ENCODE measurements around the gene UBXN10. TPM values are rescaled to one million over a fixed set of nuclear protein-coding genes. Genes with fewer than 3 reads are reported as not detected.
"Not testable (repeated sequence)": the region's sequence is repeated elsewhere in the genome, so short reads cannot be mapped to it uniquely, and the experiment has no call there.

The UBXN10 gene
- total RNA-seq, 2 donors from 2014 or later, result 1.6 to 10.6 TPM

GRCh38 chr1:20229171-20229570, 43.3 kb downstream of the UBXN10 start:
- WGBS, result 42% methylated on average over 2 of the region's 2 CpGs
- H3K27me3 ChIP-seq (replicated peaks; ENCODE audit: insufficient read depth), result no peaks in the 10 kb centered on the region
- H3K9me3 ChIP-seq, result no peaks in the 10 kb centered on the region
- no peak for DNase-seq (ENCODE audit: low spot score)
- no peak overlapping the region for H3K4me3 ChIP-seq
- intact Hi-C loops (cut with DNase I), result no loop called here
- H3K27ac ChIP-seq, result no peak overlapping the region
- H3K36me3 ChIP-seq, result no peaks in the 10 kb centered on the region
- no peaks in the 10 kb centered on the region for H3K4me1 ChIP-seq (replicated peaks)
- TF ChIP-seq POLR2AphosphoS5 (IDR thresholded peaks at IDR 0.05) (no peak), POLR2A (IDR thresholded peaks at IDR 0.05) (no peak)
- TF ChIP-seq, protein P1, sequence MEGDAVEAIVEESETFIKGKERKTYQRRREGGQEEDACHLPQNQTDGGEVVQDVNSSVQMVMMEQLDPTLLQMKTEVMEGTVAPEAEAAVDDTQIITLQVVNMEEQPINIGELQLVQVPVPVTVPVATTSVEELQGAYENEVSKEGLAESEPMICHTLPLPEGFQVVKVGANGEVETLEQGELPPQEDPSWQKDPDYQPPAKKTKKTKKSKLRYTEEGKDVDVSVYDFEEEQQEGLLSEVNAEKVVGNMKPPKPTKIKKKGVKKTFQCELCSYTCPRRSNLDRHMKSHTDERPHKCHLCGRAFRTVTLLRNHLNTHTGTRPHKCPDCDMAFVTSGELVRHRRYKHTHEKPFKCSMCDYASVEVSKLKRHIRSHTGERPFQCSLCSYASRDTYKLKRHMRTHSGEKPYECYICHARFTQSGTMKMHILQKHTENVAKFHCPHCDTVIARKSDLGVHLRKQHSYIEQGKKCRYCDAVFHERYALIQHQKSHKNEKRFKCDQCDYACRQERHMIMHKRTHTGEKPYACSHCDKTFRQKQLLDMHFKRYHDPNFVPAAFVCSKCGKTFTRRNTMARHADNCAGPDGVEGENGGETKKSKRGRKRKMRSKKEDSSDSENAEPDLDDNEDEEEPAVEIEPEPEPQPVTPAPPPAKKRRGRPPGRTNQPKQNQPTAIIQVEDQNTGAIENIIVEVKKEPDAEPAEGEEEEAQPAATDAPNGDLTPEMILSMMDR (IDR thresholded peaks at IDR 0.05), result no peak

DNA sequence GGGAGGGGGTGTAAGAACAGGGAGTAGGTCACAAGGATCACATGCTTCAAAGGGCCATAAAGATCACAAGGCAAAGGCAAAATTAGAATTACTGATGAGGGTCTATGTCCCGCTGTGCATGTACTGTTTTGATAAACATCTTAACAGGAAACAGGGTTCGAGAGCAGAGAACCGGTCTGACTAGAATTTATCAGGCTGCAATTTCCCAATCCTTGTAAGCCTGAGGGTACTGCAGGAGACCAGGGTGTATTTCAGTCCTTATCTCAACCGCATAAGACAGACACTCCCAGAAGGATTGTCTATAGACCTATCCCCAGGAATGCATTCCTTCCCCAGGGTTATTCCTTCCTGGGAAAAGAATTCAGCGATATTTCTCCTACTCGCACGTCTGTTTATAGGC, 46.7 kb downstream of the UBXN10 start:
- H3K27ac ChIP-seq; H3K4me1 ChIP-seq (replicated peaks); H3K4me3 ChIP-seq; DNase-seq (ENCODE audit: low spot score); H3K27me3 ChIP-seq (replicated peaks; ENCODE audit: insufficient read depth); intact Hi-C loops (cut with DNase I); H3K36me3 ChIP-seq; H3K9me3 ChIP-seq: not testable (repeated sequence)
- 27% methylated on average over 7 of the region's 7 CpGs for WGBS

DNA sequence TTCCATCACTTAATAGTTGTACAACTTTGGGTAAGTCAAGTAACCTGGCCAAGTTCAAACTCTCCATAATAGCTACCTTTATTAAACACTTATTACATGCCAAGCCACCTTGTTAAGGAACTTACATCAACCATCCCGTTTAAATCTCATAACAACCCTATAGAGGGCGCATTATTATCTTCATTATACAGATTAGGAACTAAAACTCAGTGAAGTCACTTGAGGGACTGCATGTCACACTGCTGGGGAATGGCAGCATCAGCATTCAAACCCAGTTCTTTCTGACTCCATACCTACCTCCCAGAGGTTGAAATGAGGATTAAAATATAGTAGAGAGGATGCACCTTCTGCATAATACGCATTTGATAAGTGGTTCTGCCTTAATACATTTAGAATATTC, 47.5 kb downstream of the UBXN10 start:
- DNase-seq (ENCODE audit: low spot score), result no peak

DNA sequence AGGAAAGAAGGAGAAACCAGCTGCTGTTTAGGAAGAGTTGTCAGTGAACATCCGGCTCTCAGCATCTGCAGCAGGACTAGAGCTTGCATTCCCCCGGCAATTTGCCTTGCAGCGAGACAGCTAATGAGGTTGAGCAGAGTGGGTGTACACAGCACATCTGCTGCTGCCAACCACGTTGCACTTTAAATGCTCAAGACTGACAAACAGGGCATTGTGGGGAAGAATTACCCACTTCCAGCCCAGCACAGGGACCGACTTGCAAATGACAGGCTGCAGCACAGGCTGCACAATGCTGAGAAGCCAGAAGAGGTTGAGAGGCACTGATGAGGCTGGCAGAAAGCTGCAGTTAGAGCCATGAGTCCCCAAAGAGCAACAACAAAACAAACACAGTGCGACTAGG, 48.0 kb downstream of the UBXN10 start:
- Histone ChIP-seq H3K27me3 (replicated peaks; ENCODE audit: insufficient read depth) (no peaks in the 10 kb centered on the region), H3K27ac (no peak overlapping the region), H3K4me1 (replicated peaks) (no peaks in the 10 kb centered on the region), H3K36me3 (no peaks in the 10 kb centered on the region), H3K9me3 (no peaks in the 10 kb centered on the region), H3K4me3 (no peak overlapping the region)
- 23% methylated on average over 6 of the region's 6 CpGs for whole genome bisulfite sequencing
- DNase-seq (ENCODE audit: low spot score), result no peak
- TF ChIP-seq, protein P1 (IDR thresholded peaks at IDR 0.05), result no peak
- TF ChIP-seq POLR2AphosphoS5 (IDR thresholded peaks at IDR 0.05) (no peak), POLR2A (IDR thresholded peaks at IDR 0.05) (no peak)
- intact Hi-C loops (cut with DNase I), result no loop called here

More for the DNA sequence above, 47.5 kb downstream of the UBXN10 start:
- WGBS, result 51% methylated on average over 3 of the region's 3 CpGs
- no peaks in the 10 kb centered on the region for H3K9me3 ChIP-seq
- H3K4me1 ChIP-seq (replicated peaks), result no peaks in the 10 kb centered on the region
- H3K27ac ChIP-seq, result no peak overlapping the region
- H3K27me3 ChIP-seq (replicated peaks; ENCODE audit: insufficient read depth), result no peaks in the 10 kb centered on the region
- no peaks in the 10 kb centered on the region for H3K36me3 ChIP-seq
- intact Hi-C loops (cut with DNase I), result no loop called here
- no peak for TF ChIP-seq POLR2AphosphoS5 (IDR thresholded peaks at IDR 0.05)
- TF ChIP-seq, protein P1 (IDR thresholded peaks at IDR 0.05), result peak in 1 of 4 experiments; percentile 22
- H3K4me3 ChIP-seq, result no peak overlapping the region

GRCh38 chr1:20234788-20235535, 49.1 kb downstream of the UBXN10 start:
- 77% methylated on average over 6 of the region's 6 CpGs for WGBS
- Histone ChIP-seq H3K4me1 (replicated peaks) (no peaks in the 10 kb centered on the region), H3K27me3 (replicated peaks; ENCODE audit: insufficient read depth) (no peaks in the 10 kb centered on the region), H3K27ac (no peak overlapping the region), H3K9me3 (no peaks in the 10 kb centered on the region), H3K4me3 (no peak overlapping the region), H3K36me3 (no peaks in the 10 kb centered on the region)
- no peak for DNase-seq (ENCODE audit: low spot score)
- TF ChIP-seq POLR2AphosphoS5 (IDR thresholded peaks at IDR 0.05) (no peak), POLR2A (IDR thresholded peaks at IDR 0.05) (no peak)
- TF ChIP-seq, protein P1 (IDR thresholded peaks at IDR 0.05), result no peak
- intact Hi-C loops (cut with DNase I), result no loop called here
